ENCODE measurements around the gene PRPF38B. TPM values are rescaled to one million over a fixed set of nuclear protein-coding genes. Genes with fewer than 3 reads are reported as not detected.

The PRPF38B gene
- total RNA-seq, 1 experiment from 2014 or later: 50.5 TPM

GRCh38 chr1:108750476-108751181 is 58.5 kb downstream of the PRPF38B start:
- ATAC-seq: no peak
- CTCF ChIA-PET: interaction anchor here (0.6 kb wide), 1 partner anchor 68 kb away, joined by 3 read pairs; no protein-coding TSS in a partner anchor
- POLR2A ChIA-PET: no interaction called here
- peaks cover 8% of the 10 kb centered on the region for H3K27me3 Mint-ChIP-seq (ENCODE audit: low read depth)
- TF ChIP-seq STAT6 (CRISPR knock-in tag; conservative IDR thresholded peaks at IDR 0.05; ENCODE audit: low read depth): no peak
- no peak for TF ChIP-seq OVOL2 (CRISPR knock-in tag; IDR thresholded peaks at IDR 0.05; ENCODE audit: borderline replicate concordance)
- no peak for TF ChIP-seq GRHL2 (CRISPR knock-in tag; IDR thresholded peaks at IDR 0.05; ENCODE audit: insufficient replicate concordance, severe bottlenecking)
- TF ChIP-seq ZNF423 (CRISPR knock-in tag; IDR thresholded peaks at IDR 0.05): no peak
- TF ChIP-seq PRDM15 (CRISPR knock-in tag; IDR thresholded peaks at IDR 0.05): no peak
- TF ChIP-seq JAZF1 (CRISPR knock-in tag; IDR thresholded peaks at IDR 0.05): no peak
- no peak for TF ChIP-seq ZNF219 (CRISPR knock-in tag; IDR thresholded peaks at IDR 0.05; ENCODE audit: borderline replicate concordance)
- no peak for TF ChIP-seq ZSCAN18 (CRISPR knock-in tag; IDR thresholded peaks at IDR 0.05)
- no peak for TF ChIP-seq NR2C2 (CRISPR knock-in tag; IDR thresholded peaks at IDR 0.05)
- no peak for TF ChIP-seq ZNF138 (CRISPR knock-in tag; conservative IDR thresholded peaks at IDR 0.05)
- no peak for TF ChIP-seq ARID4B (CRISPR knock-in tag; IDR thresholded peaks at IDR 0.05; ENCODE audit: borderline replicate concordance)
- no peak for TF ChIP-seq ELF4 (CRISPR knock-in tag; IDR thresholded peaks at IDR 0.05; ENCODE audit: low read depth)
- no peak for TF ChIP-seq PRRX2 (CRISPR knock-in tag; IDR thresholded peaks at IDR 0.05)
- TF ChIP-seq E2F4 (CRISPR knock-in tag; IDR thresholded peaks at IDR 0.05; ENCODE audit: borderline replicate concordance, low read depth): no peak
- no peak for DNase-seq (ENCODE audit: low spot score)
- H3K9me3 Mint-ChIP-seq: no peaks in the 10 kb centered on the region
- 0 out of 2 replicates have a peak overlapping the region, but pooled peaks have one; percentile 23 for H3K27ac Mint-ChIP-seq
- peaks cover 5% of the 10 kb centered on the region for H3K4me1 Mint-ChIP-seq
- H3K36me3 Mint-ChIP-seq: peaks cover 9% of the 10 kb centered on the region
- H3K4me3 Mint-ChIP-seq: no peak overlapping the region

Other genes starting within 250 kb of the PRPF38B start
- gene NBPF6, start 242.0 kb upstream of the PRPF38B start, total RNA-seq (2021): not detected in 3 replicates
- gene EEIG2, start 132.2 kb upstream of the PRPF38B start, total RNA-seq (2021): 43.1 to 65.7 TPM (median 45.0 TPM) in 3 replicates
- gene HENMT1, start 31.2 kb upstream of the PRPF38B start, total RNA-seq (2021): 4.6 to 5.3 TPM (median 4.7 TPM) in 3 replicates
- gene FNDC7, start 20.6 kb downstream of the PRPF38B start, total RNA-seq (2021): 0.28 to 0.71 TPM (median 0.50 TPM) in 3 replicates
- gene STXBP3, start 54.4 kb downstream of the PRPF38B start, total RNA-seq (2021): 26.1 to 30.2 TPM (median 26.5 TPM) in 3 replicates
- not detected in 3 replicates for gene AKNAD1, start 164.8 kb downstream of the PRPF38B start, total RNA-seq (2021)
- gene GPSM2, start 184.7 kb downstream of the PRPF38B start, total RNA-seq (2021): 18.4 to 23.7 TPM (median 22.6 TPM) in 3 replicates

All from WTC11 (cell line).